Stimulated activated naive B cell treated with anti-CD40 and anti-IgM and Interleukin-4, amounts not matched to agents 10 μg/mL and 1 μg/mL and 100 μg/mL, for 72 hours (primary cell): Measurements from ENCODE around the gene BTK.
A peak's percentile ranks its signal among the peaks of the same experiment; 100 is the strongest.

Source experiments
- ATAC-seq, 2 donors: fragments of 150-1000 bp; cut with Tn5 transposase; replicated peaks; 2 replicates each; pipeline ENCODE4 v1.10.0; 2021; ENCODE audit warnings: moderate library complexity in 1 of 2
- DNase-seq: peaks from one replicate; pipeline ENCODE4 v3.0.0; 2021
- H3K27ac Mint-ChIP-seq: one replicate; pipeline ENCODE4 v1.8.0; 2022; ENCODE audit warnings: mild to moderate bottlenecking, mixed read lengths
- H3K27me3 Mint-ChIP-seq, 2 donors: one replicate each; pipeline ENCODE4 v1.8.0; 2022; ENCODE audit warnings: mixed read lengths in 2 of 2
- H3K36me3 Mint-ChIP-seq, 2 donors: one replicate each; pipeline ENCODE4 v1.8.0; 2022; ENCODE audit warnings: mixed read lengths in 2 of 2, mild to moderate bottlenecking in 1 of 2
- H3K4me1 Mint-ChIP-seq, 2 donors: one replicate each; pipeline ENCODE4 v1.8.0; 2022; ENCODE audit warnings: mixed read lengths in 2 of 2, mild to moderate bottlenecking in 1 of 2
- H3K4me3 Mint-ChIP-seq, 2 donors: one replicate each; pipeline ENCODE4 v1.8.0; 2022; ENCODE audit warnings: mild to moderate bottlenecking in 2 of 2, mixed read lengths in 2 of 2, moderate library complexity in 1 of 2
- H3K9me3 Mint-ChIP-seq, 2 donors: one replicate each; pipeline ENCODE4 v1.8.0; 2022; ENCODE audit warnings: mixed read lengths in 2 of 2, mild to moderate bottlenecking in 1 of 2

Gene BTK

GRCh38 chrX:101385795-101386541 lies at the start of gene BTK:
TSS of gene BTK (minus strand) at chrX:101386191. CDS start at chrX:101375284, 10,907 bp downstream.
- Mint-ChIP-seq H3K9me3 (no peaks in the 10 kb centered on the region), H3K27me3 (no peaks in the 10 kb centered on the region), H3K36me3 (peaks cover 6 to 13% of the 10 kb centered on the region in 2 donors), H3K4me3 (peak within 1 kb of the TSS; percentile 87 to 92), H3K27ac (peak within 1 kb of the TSS; percentile 95), H3K4me1 (peaks cover 11 to 21% of the 10 kb centered on the region in 2 donors)
- peak; percentile 67 for DNase-seq
- peak; percentile 75 to 77 for ATAC-seq

GRCh38 chrX:101430457-101431078 lies 44.6 kb upstream of the BTK start:
- no peak for DNase-seq
- H3K9me3 Mint-ChIP-seq, result no peaks in the 10 kb centered on the region
- peak overlapping the region in 1 of 2 donors; percentile 44 for H3K4me3 Mint-ChIP-seq
- H3K27me3 Mint-ChIP-seq, result no peaks in the 10 kb centered on the region
- H3K27ac Mint-ChIP-seq, result no peak overlapping the region
- peaks cover 10 to 15% of the 10 kb centered on the region in 2 donors for H3K4me1 Mint-ChIP-seq
- peaks cover 9 to 11% of the 10 kb centered on the region in 2 donors for H3K36me3 Mint-ChIP-seq
- ATAC-seq, result peak; percentile 77 to 85

GRCh38 chrX:101429934-101430333 lies 43.9 kb upstream of the BTK start:
- no peak for DNase-seq
- Mint-ChIP-seq H3K27me3 (no peaks in the 10 kb centered on the region), H3K4me1 (peaks cover 10 to 15% of the 10 kb centered on the region in 2 donors), H3K36me3 (peaks cover 9 to 13% of the 10 kb centered on the region in 2 donors), H3K27ac (peak overlapping the region; percentile 51), H3K9me3 (no peaks in the 10 kb centered on the region), H3K4me3 (peak overlapping the region in 1 of 2 donors; percentile 44)
- ATAC-seq, result peak; percentile 79 to 83

GRCh38 chrX:101427954-101428353 lies 42.0 kb upstream of the BTK start:
- no peak overlapping the region for H3K4me3 Mint-ChIP-seq
- H3K4me1 Mint-ChIP-seq, result peaks cover 10 to 15% of the 10 kb centered on the region in 2 donors
- no peak overlapping the region for H3K27ac Mint-ChIP-seq
- peaks cover 9 to 17% of the 10 kb centered on the region in 2 donors for H3K36me3 Mint-ChIP-seq
- DNase-seq (no peak), ATAC-seq (no peak)
- H3K9me3 Mint-ChIP-seq, result no peaks in the 10 kb centered on the region
- no peaks in the 10 kb centered on the region for H3K27me3 Mint-ChIP-seq

GRCh38 chrX:101419489-101419888 lies 33.5 kb upstream of the BTK start:
- peaks cover 0 to 12% of the 10 kb centered on the region in 2 donors for H3K27me3 Mint-ChIP-seq
- H3K4me3 Mint-ChIP-seq, result no peak overlapping the region
- no peaks in the 10 kb centered on the region for H3K9me3 Mint-ChIP-seq
- H3K36me3 Mint-ChIP-seq, result peaks cover 0 to 6% of the 10 kb centered on the region in 2 donors
- ATAC-seq, result no peak
- H3K4me1 Mint-ChIP-seq, result peaks cover 13 to 33% of the 10 kb centered on the region in 2 donors
- DNase-seq, result no peak
- no peak overlapping the region for H3K27ac Mint-ChIP-seq

- DNase-seq (peak; percentile 22), ATAC-seq (peak; percentile 57 to 66)
- Mint-ChIP-seq H3K27ac (peak overlapping the region; percentile 99), H3K36me3 (peaks cover under 1 to 6% of the 10 kb centered on the region in 2 donors), H3K27me3 (peaks cover 0 to 12% of the 10 kb centered on the region in 2 donors), H3K4me1 (peaks cover 16 to 35% of the 10 kb centered on the region in 2 donors), H3K9me3 (no peaks in the 10 kb centered on the region), H3K4me3 (peak overlapping the region; percentile 94)
These were observed 32.2 kb upstream of the BTK start for GRCh38 chrX:101417981-101418841.

- DNase-seq (no peak), ATAC-seq (no peak)
- peaks cover 24 to 46% of the 10 kb centered on the region in 2 donors for H3K4me1 Mint-ChIP-seq
- H3K9me3 Mint-ChIP-seq, result peaks cover 2 to 4% of the 10 kb centered on the region in 2 donors
- H3K27ac Mint-ChIP-seq, result peak overlapping the region; percentile 99
- peaks cover 11 to 16% of the 10 kb centered on the region in 2 donors for H3K36me3 Mint-ChIP-seq
- H3K27me3 Mint-ChIP-seq, result peaks cover 0 to 12% of the 10 kb centered on the region in 2 donors
- peak overlapping the region in 1 of 2 donors; percentile 94 for H3K4me3 Mint-ChIP-seq
These were observed 31.2 kb upstream of the BTK start for GRCh38 chrX:101417190-101417589.

GRCh38 chrX:101416691-101417090 lies 30.7 kb upstream of the BTK start:
- ATAC-seq (no peak), DNase-seq (no peak)
- H3K27ac Mint-ChIP-seq, result no peak overlapping the region
- H3K36me3 Mint-ChIP-seq, result peaks cover 16 to 21% of the 10 kb centered on the region in 2 donors
- H3K27me3 Mint-ChIP-seq, result peaks cover 0 to 12% of the 10 kb centered on the region in 2 donors
- H3K9me3 Mint-ChIP-seq, result peaks cover 2 to 5% of the 10 kb centered on the region in 2 donors
- peak overlapping the region in 1 of 2 donors; percentile 30 for H3K4me3 Mint-ChIP-seq
- H3K4me1 Mint-ChIP-seq, result peaks cover 29 to 51% of the 10 kb centered on the region in 2 donors

GRCh38 chrX:101415180-101416145 lies 29.5 kb upstream of the BTK start:
- DNase-seq (peak; percentile 31), ATAC-seq (peak; percentile 63 to 69)
- Mint-ChIP-seq H3K27ac (peak overlapping the region; percentile 82), H3K36me3 (peaks cover 16 to 20% of the 10 kb centered on the region in 2 donors), H3K9me3 (peaks cover 2 to 5% of the 10 kb centered on the region in 2 donors), H3K27me3 (peaks cover 0 to 12% of the 10 kb centered on the region in 2 donors), H3K4me3 (peak overlapping the region; percentile 27 to 48), H3K4me1 (peaks cover 33 to 55% of the 10 kb centered on the region in 2 donors)

- Mint-ChIP-seq H3K4me1 (peaks cover 32 to 41% of the 10 kb centered on the region in 2 donors), H3K9me3 (peaks cover 2 to 5% of the 10 kb centered on the region in 2 donors), H3K4me3 (peak overlapping the region in 1 of 2 donors; percentile 44), H3K27me3 (peaks cover 0 to 4% of the 10 kb centered on the region in 2 donors), H3K36me3 (peaks cover 18 to 23% of the 10 kb centered on the region in 2 donors), H3K27ac (peak overlapping the region; percentile 92)
- DNase-seq (no peak), ATAC-seq (no peak)
These were observed 26.0 kb upstream of the BTK start for GRCh38 chrX:101411984-101412383.

GRCh38 chrX:101410461-101410860 lies 24.5 kb upstream of the BTK start:
- Mint-ChIP-seq H3K36me3 (peaks cover 18 to 26% of the 10 kb centered on the region in 2 donors), H3K4me1 (peaks cover 26 to 42% of the 10 kb centered on the region in 2 donors), H3K27me3 (no peaks in the 10 kb centered on the region), H3K9me3 (peaks cover 2 to 5% of the 10 kb centered on the region in 2 donors), H3K27ac (peak overlapping the region; percentile 47), H3K4me3 (peak overlapping the region; percentile 41 to 63)
- no peak for ATAC-seq
- no peak for DNase-seq

GRCh38 chrX:101409043-101409442 lies 23.1 kb upstream of the BTK start:
- Mint-ChIP-seq H3K27ac (peak overlapping the region; percentile 77), H3K9me3 (peaks cover 2 to 5% of the 10 kb centered on the region in 2 donors), H3K4me1 (peaks cover 23 to 34% of the 10 kb centered on the region in 2 donors), H3K4me3 (peak overlapping the region; percentile 71 to 73), H3K36me3 (peaks cover 19 to 27% of the 10 kb centered on the region in 2 donors), H3K27me3 (no peaks in the 10 kb centered on the region)
- no peak for ATAC-seq
- DNase-seq, result no peak

GRCh38 chrX:101408532-101408841 lies 22.5 kb upstream of the BTK start:
- H3K4me3 Mint-ChIP-seq, result peak overlapping the region; percentile 91 to 95
- no peak for ATAC-seq
- peaks cover 2 to 5% of the 10 kb centered on the region in 2 donors for H3K9me3 Mint-ChIP-seq
- peak overlapping the region; percentile 95 for H3K27ac Mint-ChIP-seq
- no peak for DNase-seq
- no peaks in the 10 kb centered on the region for H3K27me3 Mint-ChIP-seq
- H3K36me3 Mint-ChIP-seq, result peaks cover 20 to 29% of the 10 kb centered on the region in 2 donors
- peaks cover 24 to 34% of the 10 kb centered on the region in 2 donors for H3K4me1 Mint-ChIP-seq
